HG03095 (cell line): Measurements from ENCODE around the gene DLGAP4.

ENCODE experiments used
- ATAC-seq: cut with Tn5 transposase; IDR thresholded peaks from one replicate; pipeline ENCODE4 v1.9.1; 2021; ENCODE audit warnings: moderate library complexity; ENCODE audit not compliant: unreplicated experiment

DLGAP4 gene

DNA sequence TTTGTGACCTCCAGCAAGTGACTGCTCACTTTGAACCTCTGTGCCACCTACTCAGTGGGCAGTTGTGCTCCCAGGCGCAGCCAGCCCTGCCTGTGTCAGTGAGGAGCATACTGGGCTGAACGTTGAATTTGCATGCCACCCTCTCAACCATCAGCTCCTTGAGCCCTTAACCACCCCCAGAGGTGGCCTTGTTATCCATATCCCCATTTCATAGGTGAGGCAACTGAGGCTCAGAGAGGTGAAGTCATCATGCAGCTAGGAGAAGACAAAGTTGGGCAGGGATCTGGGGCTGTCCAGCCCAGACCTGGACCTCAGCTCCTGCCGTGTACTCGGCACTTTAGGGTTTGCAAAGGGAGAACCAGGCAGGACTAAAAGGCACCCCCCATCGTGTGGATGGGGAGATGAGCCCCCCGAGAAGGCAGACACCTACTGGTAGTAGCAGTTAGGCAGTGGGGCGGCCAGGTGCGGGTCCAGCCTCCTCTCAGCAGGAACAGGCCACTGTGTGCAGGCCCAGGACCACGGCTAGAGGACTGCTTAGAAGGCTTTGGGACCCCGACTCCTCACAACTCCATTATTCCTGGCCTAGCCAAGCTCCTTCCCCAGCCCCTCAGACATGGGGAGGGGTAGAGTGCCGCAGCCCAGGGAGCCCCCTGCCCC, 134.4 kb downstream of the DLGAP4 start:
- ATAC-seq: no peak

DNA sequence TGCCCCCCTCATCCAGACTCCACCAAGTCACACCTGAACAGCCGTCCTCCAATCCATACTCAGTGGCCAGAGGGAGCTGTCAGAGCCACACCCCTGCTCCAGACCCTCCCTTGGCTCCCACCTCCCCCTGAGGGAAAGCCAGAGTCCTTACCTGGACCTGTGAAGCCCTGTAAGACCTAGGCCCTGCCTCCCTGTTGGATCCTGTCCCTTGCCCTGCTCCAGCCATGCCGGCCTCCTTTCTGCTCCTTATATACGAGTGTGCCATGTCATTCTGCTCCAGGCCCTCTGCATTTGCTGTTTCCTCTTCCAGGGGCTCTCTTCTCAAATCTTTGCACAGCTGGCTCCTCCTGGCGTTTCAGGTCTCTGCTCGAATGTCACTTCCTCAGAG, 134.9 kb downstream of the DLGAP4 start:
- ATAC-seq: no peak

DNA sequence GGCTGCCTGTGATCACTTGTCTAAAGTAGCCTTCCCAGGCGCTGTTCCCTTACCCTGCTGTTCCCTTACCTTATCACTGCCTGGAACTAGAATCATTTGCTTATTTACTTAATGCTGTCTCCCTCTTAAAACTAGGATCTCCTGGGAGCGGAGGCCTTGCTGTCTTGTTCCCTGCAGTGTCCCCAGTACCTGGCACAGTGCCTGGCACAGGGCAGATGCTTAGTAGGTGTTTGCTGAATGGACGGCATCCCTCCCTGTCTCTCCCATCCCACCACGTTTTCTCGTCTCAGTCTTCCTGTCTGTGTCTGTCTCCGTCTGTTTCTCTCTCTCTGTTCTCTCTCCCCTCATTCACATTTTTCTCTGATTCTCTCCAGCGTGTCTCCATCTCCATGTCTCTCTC, 135.3 kb downstream of the DLGAP4 start:
- ATAC-seq: no peak

DNA sequence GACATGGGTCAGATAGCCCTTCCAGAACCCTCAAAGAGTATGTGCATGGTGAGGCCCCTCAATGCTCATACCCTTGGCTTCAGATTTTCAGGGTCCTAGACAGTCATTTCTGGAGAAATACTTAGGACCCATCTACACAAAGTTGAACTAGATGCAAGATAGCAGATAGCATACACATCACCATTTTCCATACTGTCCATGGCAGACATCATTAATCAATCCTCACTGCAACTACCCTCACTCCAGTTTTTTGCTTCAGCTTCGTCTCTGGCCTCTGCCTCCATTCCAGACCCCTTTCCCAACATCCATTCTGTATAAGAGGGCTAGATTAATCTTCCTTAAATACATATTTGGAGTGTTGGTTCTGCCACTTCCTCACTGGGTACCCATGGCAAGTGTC, 139.7 kb downstream of the DLGAP4 start:
- no peak for ATAC-seq

DNA sequence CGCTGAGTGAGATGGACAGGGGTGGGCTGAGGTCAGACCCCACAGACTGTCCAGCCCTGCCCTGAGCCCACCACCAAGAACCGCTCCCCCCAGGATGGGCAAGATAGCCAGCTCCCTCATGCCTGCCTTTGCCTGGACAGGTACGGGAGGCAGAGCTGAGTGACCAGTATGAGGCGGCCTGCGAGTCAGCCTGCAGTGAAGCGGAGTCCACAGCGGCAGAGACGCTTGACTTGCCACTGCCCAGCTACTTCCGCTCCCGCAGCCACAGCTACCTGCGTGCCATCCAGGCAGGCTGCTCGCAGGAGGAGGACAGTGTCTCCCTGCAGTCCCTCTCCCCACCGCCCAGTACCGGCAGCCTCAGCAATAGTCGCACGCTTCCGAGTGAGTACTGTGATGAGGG, 140.4 kb downstream of the DLGAP4 start:
- no peak for ATAC-seq

DNA sequence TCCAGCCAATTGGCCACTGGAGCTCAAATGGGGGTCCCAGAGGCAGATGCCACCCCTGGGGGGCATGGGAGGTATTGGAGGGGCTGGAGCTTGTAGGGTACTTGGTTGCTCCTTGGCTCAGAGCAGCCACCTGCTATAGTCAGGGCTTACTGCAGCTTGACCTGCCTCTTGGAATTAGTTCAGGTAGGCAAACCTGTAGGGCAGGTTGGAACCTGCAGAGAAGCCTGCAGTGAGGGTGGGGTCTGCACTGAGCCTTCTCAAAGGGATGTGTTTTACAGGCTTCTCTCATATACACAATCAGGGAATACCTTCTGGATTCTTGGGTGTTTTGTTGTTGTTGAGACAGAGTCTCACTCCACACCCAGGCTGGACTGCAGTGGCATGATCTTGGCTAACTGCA, 141.0 kb downstream of the DLGAP4 start:
- no peak for ATAC-seq

DNA sequence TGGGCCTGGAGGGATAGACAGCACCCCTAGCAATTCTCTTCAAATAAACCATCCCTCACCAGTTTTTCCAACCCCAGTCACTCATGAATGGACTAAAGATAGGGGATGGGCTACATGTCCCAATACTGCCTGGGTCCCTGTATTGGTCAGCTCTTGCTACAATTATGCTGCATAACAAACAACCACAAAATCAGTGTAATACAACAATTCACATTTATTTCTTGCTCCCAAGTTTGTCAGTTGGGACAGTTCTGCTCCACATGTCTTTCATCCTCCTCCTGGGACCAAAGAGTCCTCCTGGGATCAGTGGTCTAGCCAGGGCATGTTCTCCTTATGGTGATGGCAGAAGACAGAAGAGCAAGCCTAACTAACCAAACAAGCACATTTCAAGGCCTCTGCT, 143.5 kb downstream of the DLGAP4 start:
- no peak for ATAC-seq

DNA sequence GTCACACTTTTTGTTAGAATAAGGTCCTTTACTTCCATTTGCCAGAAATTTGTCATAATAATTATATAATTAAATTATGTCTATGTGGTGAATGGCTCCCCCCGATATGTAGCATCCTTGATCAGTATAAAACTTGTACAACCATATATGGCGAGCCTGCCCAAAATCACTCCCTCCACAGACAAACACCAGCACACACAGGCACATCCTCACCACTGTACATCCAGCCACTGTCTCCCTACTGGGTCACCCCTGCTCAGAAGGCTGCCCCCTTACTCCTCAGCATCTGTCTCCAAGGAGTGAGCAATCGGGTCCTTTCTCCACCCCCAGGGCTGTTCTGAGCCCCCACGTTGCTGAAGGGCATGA, 148.2 kb downstream of the DLGAP4 start:
- ATAC-seq: no peak

DNA sequence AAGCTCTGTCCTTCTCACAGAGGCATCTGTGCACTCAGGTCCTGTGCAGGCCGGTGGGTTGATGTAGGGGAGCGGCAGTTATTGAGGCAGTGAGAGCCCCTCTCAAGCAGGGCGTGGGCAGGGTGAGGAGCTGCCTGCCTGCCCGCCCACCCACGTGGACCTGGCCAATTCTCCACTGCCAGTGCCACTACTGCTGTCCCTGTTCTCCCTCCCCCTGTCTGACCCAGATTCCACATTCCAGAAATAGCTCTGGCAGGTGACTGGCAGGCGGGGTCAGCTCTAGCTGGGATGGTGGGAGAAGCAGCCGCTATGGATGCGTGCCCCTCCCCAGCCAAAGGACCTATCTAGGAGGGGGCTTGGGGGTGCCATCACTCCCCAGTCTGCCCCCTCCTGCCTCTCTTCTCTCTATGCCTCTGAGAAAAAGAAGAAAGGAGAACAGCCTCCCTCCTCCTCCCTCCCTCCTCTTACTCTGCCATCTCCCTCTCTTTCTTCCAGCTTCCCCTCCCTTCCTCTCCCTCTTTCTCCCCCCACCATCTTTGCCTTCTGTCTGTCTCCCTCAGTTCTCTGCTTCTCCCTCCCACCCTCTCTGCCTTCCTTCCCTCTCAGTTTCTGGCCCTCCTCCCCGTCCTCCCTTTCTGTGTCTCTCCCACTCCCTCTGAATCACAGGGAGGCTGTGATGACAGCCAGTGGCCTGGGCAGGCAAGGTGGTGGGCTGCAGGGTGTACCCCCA, 148.7 kb downstream of the DLGAP4 start:
- no peak for ATAC-seq

DNA sequence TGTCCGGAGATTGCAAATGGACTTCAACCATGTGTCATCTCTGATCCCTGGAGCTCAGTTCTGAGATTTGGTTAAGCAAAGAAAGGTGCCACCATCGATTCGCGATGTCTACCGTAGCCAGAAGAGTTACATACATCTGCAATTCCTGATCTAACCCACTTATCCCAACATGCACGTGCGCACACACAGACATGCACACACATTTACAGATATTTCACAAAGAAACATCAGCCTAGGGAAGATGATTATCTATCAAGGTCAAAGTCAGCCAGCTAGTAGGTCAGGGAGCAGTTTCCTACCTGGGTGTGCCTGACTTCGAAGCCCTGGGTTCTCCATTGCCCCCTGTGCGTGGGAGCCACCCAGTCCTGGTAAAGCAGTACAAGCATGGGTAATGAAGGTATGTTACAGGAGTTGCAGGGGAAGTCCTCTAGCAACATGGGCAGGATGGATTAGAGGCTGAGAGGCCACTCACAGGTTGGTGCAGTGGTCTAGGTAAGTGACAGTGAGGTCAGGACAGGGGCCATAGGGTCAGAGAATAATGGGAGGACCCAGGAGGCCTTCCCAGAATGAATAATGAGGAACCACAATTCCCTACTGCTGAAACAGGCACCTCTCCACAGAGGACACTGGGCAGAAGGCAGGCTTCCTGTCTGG, 150.0 kb downstream of the DLGAP4 start:
- no peak for ATAC-seq

DNA sequence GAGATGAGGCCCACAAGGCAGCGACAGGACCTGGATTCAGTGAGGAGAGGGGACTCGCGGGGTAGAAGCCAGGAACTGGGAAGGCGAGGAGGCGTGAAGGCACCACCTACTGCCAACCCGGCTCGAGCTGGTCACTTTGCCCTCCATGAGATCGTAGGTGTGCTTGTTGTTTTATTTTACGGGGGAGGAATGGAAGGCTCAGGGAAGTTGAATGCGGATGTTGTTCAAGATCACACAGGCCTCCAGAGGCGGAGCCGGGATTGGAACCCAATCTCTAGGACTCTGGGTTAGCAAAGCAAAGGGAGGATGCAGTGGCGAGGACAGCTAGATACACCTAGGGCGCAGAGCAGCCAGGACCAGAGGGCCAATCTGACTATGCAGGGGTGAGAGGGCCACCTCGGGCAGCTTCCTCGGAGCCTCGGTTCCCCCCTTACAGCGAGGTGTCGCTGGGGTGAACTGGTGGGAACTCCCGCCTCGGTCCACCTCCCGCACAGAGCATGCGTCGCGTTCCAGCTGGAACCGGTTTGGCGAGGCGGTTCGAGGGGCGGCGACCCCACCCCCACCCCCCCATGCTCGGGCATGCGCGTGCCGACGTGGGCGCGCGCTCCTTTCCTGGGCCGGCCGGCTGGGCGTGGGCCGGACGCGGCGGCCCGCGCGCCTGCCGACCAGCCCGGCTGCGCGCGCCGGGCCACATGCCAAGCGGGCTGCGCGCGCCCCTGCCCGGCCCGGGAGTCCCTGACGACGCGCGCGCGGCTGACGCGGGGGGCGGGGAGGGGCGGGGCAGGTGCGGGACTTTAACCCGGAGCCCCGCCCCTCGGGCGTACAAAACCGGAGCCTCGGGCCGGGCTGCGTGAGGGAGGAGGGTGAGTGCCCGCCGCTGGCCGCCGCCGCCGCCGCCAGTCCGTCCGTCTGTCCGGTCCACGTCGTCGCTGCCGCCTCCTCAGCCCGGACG, 154.8 kb downstream of the DLGAP4 start:
- ATAC-seq: peak; percentile 55

DNA sequence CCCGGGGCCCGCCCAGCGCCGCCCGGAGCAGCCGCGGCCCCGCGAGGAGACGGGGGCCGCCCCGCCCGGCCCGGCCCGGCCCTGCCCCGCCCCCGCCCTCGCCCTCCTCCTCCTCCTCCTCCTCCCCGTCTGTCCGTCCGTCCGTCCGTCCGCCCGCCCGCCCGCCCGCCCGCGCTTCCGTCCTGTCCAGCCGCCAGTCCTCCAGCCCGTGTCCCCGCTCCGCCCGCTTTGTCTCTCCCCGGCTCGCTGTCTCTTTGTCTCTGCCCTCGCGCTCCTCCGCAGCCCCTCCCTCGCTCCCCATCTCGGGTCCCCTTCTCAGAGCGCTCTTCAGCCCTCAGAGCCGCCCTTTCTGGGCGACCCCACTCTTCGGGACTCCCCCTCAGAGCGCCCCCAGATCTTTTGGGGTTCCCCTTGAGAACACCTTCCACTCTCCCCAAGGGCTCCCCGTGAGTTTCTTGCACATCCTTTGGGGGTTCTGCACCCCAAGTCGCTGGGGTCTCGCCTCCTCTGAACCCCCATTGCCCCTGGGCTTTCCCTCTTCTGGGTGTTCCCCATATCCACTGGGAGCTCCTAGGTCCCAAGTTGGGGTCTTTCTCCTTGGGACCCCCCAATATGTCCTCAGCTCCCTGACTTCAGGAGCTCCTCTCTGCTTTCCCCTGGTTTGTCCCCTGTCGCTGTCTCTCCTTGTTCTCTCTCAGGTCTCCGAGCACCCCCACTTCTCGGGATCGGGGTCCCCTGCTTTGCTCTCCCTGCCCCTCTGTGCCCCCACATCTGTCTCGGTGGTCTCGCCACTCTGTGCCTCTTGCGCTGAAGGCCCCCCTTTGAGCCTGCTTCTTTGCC, 155.7 kb downstream of the DLGAP4 start:
- ATAC-seq: peak; percentile 16

DNA sequence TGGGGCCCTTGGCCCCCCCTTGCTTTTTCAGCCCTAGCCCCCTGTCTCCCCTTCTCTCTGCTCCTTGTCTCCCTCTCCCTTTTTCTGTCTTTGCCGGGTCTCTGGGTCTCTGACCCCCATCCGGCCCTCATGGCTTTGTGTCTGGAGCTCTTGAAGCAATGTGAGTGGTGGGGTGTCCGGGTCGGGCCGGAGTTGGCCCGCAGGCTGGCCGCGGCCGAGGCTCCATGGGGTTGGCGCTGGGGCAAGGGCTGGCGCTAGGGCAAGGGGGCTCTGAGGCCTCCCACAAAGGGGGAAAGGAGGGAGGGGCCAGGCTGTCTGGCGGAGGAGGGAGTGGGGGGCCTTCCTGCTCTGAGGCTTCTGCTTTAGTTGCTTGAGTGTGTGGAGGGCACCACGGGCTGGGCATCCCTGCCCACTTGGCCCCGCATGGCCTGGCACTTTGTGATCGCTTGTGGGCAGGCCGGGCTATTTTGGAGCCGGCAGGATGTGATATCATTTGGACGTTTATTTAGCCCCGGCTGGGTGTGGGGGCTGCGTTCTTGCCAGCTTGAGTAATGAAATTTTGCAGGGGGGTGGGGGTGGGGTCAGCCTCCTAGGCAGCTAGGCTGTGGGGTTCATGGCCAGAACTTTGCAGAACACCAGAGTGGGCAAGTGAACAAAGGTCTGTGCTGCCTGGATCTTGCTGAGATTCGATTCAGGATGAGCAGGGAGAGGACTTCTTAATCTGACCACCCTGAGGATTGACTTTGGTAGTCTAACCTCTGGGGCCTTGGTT, 156.5 kb downstream of the DLGAP4 start:
- no peak for ATAC-seq

DNA sequence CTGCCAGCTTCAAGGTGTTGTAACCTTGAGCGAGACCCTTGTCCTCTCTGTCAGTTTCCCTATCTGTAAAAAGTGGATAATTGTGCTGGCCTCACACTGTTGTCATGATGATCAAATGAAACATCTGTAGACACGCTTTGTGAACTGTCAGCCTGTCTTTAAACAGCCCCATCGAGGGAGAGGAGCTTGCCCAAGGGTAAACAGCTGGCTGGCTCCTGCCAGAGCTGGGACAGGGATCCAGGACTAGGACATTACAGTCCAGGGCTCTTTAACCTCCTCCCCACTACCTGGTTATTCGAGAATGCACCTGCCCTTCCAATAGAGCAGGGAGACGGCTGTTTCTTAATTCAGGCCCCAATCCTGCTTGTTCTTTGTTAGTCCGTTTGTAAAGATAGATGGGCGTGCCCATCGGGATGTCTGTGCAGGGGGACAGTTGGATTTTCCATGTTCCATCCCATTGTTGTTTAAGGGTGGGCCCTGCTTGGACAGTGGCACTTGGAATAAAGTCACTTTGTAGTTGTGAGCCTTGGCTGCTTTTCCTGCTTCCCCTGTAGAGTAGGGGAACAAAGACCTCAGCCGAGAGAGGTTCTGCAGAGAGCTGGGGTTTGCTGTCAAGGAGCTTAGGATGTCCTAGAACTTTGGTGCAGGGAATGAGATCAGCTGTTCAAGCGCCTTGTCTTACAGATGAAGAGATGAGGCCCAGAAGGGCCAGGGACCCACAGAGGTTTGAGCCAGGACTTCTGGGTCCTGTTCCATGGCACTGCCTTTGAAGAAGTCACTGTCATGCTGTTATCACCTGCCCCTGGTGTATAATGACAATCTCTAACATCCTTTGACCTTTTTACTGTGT, 157.3 kb downstream of the DLGAP4 start:
- no peak for ATAC-seq

DNA sequence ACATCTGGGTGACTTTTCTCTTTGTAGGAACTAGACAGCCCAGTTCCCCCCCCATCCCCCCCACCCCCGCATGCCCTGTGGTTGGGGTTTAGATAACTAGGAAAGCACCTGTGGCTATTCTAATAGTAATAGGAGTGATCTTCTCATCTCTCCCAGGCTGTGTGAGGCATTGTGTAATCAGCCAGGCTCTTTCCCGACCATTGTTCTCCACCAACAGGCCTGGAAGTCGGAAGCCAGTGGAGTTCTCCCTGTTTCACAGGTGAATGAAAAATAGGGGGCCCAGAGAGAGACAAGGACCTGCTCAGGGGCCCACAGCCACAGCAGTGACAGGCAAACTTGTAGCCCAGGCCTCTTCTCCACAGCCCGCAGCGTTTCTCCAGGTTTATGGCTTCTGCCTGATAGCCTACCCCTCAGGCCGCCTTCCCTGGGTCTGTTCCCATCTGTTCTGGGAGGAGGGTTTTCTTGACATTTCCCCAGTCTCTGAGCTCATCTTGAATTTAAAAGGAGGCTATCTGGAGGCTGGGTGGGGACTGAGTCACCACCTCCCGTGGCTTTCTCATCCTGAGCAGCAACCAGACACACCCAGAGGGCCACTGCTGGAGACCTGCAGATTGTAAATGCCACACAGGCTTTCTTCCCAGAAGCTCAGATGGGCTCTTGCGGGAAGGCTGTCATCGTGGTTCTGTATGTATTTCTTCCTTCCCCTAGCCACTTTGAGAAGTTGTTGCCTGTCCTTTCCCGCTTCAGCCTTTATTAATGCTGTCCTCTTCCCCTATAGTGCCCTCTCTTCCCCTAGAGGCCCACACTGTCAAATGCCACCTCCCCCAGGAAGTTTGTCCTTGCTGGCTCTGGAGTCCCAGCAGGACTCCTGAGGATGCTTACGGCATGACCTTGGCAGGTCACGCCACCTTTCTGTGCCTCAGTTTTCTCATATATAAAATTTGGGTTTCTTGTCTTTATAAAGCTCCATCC, 159.3 kb downstream of the DLGAP4 start:
- ATAC-seq: no peak

DNA sequence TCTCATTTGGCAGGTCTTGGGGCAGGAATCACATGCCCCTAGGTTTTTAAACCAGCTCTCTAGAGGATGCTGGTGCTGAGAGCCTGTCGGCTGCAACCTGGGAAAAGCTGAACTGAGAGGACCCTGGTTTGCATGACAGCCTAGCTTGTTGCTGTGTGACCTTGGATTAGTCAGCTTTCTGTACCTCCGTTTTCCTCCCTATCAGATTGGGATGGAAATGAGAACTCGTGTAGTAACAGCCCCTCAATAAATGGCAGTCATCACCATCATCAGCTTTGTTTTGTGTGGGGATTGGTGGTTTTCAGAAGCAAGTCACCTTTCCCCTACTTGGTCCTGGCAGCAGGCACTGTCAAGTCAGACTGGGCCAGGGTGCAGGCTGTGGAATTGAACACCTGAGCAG, 159.9 kb downstream of the DLGAP4 start:
- ATAC-seq: no peak
